Urothelium cell line (cell line): Measurements from ENCODE around the gene RARA.

ENCODE experiments used
- DNase-seq: peaks from one replicate; pipeline ENCODE4 v3.0.0; 2011; ENCODE audit warnings: low spot score, mixed read lengths
- FAIRE-seq: peaks from 2 replicates; lab custom pipeline; 2011; peaks lifted over from hg19 to GRCh38; lab: Jason Lieb, UNC

The RARA gene

DNA sequence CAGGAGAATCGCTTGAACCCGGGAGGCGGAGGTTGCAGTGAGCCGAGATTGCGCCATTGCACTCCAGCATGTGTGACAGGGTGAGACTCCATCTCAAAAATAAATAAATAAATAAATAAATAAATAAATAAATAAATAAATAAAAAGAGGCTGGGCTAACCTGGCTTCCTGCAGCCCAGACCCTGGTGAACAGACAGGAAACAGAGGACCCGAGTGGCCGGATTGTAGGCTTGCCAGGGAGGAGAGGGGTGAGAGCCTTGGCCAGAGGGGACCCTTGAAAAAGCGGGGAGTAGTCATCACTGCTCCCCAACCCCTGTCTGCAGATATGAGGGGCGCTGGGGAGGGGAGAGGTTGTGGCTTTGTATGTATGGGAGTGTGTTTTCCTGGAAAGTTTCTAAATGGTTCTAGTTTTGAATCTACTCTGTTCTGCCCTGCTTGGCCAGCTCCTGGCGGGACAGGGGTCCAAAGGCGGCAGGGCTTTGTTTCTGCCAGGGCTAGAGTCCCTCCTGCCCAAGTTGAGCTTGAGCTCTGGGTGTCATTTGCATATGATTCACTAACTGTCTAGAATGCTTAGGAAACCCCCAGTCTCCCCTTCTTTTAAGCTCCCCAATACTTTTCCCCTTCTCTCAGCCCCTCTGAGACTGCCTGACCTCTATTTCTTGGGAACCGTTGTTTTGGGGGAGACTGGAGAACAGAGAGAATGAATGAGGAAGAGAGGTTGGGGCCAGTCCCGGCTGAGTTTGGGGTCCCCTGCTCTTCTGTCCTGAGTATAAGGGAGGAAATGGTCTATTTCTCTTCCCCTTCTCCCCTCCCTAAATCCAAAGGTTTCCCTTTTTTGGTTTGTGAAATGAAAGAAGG lies 16.4 kb downstream of the RARA start:
- no peak for FAIRE-seq
- DNase-seq = no peak

DNA sequence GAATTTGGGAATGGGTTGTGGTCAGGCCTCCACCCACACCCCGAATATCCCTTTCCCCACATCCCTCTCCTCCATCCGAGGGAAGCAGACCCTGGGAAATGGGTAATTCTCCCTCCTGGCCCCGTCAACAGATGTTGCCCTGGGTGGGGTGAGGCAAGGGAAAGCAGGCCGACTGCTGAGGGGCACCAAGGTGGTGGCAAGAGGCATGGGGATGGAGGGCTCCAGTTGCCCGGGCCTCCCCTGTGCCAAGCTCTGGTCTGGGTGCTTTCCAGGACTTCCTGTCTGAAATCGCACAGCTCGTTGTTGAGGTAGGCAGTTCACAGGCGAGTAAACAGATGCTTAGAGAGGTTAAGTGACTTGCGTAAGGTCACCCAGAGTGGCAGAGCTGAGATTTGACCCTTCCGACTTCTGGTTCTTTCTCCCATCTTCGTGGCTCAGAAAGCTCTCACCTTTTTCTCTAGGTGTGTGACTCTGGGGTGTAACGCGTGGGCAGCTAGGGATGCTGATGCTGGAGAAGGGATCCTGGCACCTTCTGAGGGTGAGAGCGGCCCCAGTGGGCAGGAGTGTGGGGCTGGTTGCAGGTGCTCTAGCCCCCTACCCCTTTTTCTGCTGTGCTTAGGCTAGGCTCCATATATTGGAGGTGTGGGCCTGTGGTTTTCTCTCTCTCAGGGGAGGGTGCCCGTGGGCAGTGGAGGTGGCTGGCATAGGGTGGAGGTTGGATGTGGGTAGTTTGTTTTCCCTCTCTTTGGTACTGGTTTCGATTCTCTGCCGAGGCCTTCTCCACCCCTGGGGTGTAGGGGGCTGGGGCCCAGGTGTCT lies 17.2 kb downstream of the RARA start:
- no peak for FAIRE-seq

DNA sequence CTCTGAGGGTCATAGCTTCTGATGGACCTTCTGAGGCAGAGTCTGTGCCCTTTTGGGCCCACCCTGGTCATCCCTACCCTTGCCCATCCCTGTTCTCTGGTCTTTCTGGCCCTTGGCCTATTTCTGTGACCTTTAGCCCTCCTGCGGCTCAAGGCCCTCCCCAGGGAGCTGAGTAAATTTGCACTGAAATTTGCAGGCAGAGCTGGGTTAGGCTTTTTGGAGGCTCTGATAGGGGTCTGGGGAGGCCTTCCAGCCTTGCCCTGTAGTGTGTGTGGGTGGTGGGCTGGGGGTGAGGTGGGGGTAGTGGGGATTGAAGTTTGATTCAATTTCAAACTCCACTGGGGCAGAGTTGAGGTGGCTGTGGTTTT lies 17.8 kb downstream of the RARA start:
- DNase-seq = no peak
- no peak for FAIRE-seq

More for the DNA sequence above, 17.2 kb downstream of the RARA start:
- no peak for DNase-seq

DNA sequence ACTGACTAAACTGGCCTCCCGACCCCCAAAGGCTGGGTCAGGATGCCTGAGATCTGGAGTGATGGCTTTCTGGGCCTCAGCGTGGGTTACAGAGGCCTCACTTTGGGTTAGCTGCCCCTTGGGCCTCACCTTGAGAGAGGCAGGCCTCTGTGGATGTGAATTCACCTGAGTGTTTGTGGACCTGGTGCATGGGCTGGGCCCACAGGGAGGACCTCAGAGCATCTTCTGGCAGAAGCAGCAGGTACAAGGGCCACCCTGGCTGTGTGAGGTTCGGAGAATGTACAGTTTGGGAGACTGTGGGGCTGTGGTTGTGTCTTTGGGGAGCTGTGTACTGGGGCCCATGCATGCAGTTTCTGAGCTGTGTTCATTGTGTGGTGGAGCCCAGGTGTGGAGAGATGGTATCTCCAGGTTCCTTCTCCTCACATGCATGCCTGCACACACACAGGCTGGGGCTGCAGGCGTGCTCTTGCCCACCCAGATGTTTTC lies 18.3 kb downstream of the RARA start:
- no peak for FAIRE-seq

DNA sequence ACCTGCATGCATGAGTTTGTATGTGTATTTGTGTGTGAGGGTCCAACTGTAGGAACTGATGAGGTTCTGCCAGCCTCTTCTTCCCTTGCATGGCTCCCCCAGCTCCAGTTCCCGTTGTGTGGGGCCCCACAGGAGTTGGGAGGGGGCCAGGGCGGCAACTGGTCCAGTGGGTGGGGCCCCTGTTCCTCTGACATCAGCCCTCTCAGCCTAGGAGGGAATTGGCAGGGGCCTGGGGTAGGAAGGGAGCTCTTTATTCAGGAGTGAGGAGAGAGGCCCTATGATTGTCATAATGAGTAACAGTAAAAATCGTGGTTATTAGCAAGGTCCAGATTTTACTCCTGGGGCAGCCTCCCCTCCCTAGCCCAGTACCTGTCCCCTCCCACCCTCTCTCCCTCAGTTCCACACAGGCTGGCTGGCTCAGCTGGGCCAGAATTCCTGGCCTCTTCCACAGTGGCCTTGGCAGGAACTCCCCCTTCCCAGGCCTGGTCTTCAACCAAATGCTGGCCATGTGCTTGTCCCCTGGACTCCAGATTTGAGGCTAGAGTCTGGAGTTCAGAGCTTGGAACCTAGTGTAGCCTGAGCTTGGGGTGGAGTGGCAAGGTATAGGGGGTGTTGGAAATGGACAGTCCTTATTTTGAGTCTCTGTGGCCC lies 18.9 kb downstream of the RARA start:
- no peak for DNase-seq
- no peak for FAIRE-seq

More for the DNA sequence above, 18.3 kb downstream of the RARA start:
- DNase-seq = no peak

DNA sequence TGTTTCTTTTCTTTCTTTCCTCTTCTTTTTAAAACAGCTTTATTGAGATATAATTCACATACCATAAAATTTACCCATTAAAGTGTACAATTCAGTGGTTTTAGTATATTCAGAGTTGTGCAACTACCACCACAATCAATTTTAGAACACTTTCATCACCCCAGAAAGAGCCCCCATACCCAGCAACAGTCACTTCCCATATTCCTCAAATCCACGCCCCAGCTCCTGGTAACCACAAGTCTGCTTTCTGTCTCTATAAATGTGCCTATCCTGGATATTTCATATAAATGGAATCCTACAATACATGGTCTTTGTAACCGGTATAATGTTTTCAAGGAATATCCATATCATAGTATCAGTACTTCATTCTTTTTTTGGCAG lies 19.4 kb downstream of the RARA start:
- no peak for DNase-seq
- no peak for FAIRE-seq

DNA sequence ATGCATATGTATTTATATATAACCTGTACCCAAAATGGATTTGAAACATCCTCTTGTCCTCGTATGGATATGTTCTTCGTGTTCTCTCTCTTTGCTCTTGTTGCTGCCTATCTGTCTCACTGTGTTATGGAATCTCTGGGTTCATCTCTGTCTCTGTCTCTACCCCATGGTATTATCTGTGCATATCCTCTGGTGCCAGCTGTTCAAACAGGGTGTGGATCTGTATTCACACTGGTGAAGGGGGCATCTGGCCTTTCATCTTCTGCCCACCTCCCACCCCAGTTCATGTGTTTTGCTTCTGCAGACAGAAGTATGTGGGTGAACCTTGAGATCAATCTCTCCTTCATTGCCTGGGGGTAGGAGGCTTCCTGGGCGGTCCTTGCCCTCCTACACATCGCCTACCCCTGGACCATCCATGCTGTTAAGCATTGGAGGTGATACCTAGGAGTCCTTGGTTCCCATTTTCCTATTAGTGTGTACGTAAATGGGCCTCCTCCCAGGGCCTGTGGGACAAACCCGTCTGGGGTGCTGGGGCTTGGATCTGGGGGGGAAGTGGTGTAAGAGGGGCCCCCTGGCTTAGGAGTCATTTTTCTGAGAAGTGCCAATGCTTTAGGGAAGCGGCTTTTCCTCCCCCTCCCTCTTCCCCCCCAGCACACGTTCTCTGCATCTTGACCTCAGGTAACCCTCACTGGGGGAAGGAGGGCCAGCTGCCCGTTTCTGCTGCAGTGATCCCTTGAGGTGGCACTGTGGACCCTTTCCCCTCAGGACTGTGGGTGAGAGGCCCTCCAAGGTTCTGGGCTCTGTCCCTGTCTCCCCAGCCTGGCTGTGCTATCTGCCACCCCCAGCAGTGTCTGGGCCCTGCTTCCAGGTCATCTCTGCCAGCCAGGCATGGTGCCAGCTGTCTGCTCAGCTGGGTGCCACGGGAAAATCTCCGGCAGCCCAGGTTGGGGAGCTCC lies 21.1 kb downstream of the RARA start:
- DNase-seq (no peak), FAIRE-seq (no peak)

DNA sequence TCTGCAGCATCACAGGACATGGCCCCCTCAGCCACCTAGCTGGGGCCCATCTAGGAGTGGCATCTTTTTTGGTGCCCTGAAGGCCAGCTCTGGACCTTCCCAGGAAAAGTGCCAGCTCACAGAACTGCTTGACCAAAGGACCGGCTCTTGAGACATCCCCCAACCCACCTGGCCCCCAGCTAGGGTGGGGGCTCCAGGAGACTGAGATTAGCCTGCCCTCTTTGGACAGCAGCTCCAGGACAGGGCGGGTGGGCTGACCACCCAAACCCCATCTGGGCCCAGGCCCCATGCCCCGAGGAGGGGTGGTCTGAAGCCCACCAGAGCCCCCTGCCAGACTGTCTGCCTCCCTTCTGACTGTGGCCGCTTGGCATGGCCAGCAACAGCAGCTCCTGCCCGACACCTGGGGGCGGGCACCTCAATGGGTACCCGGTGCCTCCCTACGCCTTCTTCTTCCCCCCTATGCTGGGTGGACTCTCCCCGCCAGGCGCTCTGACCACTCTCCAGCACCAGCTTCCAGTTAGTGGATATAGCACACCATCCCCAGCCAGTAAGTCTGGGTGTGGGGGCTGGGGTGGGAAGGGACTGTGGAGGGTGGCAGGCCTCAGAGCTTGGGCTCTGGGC lies 22.0 kb downstream of the RARA start:
- FAIRE-seq = no peak

DNA sequence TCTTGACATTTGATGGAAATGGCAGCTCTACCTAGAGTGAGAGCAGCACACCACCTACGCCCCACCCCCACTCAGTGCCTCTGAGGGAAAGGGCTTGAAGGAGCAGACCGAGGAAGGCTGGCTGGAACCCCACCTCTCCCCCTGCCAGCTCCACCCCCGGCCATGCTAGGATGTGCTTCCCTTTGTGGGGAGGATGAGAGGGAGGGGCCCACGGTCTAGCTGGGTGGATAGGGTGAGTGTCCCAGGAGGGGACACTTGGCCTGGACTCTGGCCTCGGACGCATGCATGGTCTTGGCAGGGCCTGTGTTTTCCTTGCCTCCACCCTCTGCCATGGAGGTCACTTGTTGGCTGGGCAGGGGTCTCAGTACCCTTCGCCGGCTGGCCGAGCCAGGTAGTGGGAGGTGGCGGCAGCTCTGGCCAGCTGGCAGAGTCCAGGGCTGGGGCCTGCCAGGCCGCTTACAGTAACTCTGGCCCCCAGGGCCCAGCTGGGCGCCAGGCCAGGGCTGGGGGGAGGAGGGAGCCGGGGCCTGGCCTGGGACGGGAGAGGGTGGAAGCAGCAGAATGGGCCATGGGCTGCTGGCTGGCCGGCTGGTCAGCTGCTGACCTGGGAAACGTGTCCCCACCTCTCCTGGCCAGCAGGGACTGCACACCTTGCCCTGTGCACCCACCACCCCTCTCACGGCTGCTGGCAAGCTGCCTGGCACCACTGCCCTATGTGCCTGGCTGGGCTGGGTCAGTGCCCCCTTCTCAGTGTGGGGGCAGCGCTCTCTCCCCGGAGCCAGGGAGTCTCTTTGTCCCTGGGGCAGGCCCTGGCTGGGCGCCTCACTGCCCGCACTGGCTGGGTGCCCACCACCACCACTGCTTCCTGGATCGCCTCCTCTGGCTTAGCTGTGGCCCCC lies 23.0 kb downstream of the RARA start:
- FAIRE-seq (no peak), DNase-seq (no peak)

More for the DNA sequence above, 22.0 kb downstream of the RARA start:
- DNase-seq = no peak

DNA sequence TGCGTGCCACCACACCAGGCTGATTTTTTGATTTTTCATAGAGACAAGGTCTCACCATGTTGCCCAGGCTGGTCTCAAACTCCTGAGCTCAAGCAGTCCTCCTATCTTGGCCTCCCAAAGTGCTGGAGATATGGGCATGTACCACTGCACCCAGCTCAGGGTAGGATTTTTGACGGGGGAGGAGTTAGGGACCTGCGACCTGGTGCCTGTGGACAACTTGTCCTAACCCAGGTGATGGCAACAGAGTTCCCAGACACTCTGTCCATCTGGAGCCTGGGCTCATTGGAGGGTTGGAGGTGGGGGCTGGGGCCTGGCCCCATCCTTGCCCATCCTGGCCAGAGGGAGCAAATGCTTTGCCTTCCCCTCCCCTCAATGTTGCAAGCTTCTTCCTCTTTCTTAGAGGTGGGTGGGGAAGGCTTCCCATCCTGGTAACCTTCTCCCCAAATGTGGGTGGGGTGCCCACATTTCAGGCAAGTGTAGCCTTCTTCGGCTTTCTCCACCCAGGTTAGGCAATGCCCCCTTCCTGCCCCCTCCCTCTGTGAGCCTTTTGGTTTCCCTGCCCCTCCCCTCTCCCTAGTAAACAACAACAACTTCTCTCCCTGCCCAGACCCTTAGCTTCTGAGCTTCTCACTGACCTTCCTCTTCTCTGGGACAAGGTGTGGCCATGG lies 24.9 kb downstream of the RARA start:
- no peak for DNase-seq
- no peak for FAIRE-seq

DNA sequence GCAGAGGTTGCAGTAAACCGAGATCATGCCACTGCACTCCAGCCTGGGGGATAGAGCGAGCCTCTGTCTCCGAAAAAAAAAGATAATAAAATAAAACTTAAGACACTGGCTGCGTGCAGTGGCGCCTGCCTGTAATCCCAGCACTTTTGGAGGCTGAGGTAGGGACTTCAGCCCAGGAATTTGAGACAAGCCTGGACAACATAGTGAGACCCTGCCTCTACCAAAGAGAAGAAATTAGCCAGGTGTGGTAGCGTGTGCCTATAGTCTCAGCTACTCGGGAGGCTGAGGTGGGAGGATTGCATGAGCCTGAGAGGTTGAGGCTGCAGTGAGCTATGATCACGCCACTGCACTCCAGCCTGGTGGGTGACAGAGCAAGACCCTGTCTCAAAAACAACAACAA lies 26.6 kb downstream of the RARA start:
- FAIRE-seq (no peak), DNase-seq (no peak)

DNA sequence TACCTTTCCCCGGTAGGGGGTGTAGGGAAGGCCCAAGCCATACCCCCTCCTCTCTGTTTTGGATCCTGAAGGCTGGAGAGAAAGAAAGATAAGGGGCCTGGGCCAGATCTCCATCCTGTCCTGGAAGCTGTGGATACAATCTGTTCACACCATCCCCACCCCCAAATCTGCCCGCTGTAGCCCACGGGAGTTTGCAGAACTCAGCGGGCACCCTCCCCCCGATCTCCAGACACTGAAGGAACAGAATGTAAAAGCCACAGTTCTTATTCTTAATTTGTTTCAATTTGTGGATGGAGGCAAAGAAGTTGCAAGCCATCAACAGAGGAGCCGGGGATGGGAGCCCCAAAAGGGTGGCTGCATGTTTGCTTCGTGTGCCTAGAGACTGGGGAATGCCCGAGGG lies 28.4 kb downstream of the RARA start:
- DNase-seq (no peak), FAIRE-seq (no peak)

DNA sequence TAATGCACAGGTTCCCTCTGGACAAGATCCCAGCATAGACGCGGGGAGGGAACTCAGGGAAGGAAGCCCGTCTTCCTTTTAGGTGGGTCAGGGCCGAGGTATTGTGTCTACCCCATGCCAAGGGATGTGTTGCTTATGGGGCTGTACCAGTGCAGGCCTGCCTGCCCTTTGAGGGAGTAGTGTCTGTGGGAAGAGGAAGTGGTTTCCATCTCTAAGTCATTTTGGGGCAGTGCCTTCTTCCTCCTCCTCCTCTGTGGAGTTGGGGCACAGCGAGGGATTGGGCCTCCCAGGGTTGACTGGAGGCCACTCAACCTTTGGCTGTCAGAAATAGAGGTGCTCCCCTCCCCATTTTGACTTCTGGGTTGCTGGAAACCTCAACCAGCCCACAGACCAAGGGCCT lies 29.1 kb downstream of the RARA start:
- no peak for DNase-seq
- FAIRE-seq = no peak

DNA sequence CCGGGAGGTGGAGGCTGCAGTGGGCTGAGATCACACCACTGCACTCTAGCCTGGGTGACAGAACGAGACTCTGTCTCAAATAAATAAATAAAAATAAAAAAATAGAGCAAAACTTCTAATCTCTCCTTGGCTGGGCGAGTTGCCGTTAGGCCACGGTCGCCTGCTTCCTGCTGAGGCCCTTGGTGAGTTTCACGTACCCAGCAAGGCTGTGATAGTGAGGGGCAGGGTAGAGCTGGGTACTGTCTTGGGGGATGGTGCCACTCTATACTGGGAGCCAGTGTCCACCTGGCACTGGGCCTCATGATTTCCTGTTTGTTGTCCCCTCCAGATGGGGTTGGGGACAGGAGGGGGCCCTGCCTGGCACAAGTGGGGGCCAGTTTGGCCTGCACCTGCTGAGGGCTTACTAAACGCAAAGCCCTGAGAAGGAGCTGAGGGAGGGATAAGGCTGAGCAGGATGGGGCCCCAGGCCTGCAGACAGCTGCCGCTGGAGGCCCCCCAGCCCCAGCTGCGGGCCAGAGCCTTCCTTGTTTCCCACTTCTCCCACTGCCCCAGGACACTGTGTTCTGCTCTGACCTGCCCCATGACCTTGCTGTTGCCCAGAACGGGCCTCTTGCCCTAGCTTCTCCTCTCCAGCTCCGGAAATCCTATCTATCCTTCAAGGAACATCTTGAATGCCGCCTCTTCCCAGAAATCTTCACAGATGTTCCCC lies 30.1 kb downstream of the RARA start:
- no peak for DNase-seq
- no peak for FAIRE-seq

DNA sequence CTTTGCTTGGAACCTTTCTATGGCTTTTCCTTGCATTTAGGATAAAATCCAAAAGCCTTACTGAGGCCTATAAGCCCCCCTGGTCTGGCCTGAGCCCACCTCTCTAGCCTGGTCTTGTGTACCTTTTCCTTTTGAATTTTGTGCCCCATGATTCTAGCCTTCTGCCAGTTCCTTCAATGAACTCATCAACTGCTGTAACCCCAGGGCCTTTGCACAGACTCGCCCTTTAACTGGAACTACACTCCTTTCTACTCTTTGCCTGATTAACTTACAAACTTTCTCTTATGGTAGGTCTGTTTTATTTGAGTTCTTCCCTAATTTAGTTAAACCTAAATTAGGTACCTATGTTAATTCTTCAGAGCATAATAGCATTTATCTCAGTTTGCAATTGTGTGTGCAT lies 31.3 kb downstream of the RARA start:
- FAIRE-seq (no peak), DNase-seq (no peak)

DNA sequence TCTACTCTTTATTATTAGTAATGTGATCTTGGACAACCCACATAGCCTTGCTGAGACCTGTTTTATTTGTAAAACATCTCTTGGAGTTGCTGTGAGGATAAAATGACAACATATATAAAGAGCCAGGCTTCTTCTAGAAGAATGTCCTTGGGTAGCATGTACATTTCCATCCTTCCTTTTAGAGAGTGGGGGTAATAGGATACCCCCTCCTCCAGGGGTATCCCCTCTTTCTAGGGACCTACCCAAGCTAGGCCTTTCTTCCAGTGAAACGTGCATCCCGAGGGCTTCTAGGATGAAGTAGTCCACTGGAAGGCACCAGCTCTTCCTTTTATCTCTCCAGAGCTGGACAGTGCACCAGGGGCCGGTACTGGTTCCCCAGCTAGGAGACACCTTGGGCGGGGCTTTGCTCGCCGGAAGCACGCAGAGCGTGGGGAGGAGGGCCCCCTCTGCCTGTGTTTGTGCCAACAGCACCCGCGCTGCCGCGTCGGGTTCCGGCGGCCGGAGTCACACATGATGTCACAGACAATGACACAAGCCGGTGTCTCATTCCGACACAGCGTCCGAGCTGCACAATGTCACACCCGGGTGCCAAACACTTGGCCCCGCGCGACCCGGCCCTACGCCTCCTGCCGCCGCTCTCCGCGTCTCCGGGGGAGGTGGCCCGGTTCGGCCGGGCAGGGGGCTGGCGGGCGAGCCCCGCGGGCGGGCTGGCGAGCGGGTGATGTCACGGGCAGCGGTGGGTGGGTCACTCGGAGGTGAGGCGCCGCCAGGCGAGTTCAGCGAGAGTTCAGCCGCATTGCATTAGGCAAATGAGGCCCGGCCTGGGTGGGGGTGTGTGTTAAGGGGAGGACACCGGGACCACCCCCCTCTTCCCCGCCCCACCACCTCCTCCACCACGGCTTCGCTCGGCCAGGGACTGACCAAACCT lies 32.2 kb downstream of the RARA start:
- peak; percentile 79 for DNase-seq
- peak; percentile 56 for FAIRE-seq
